ENCODE measurements around the gene COL5A2.

- TF ChIP-seq MAX (IDR thresholded peaks at IDR 0.05; ENCODE audit: insufficient read depth, insufficient read length), result no peak
- no peak for TF ChIP-seq CTCF (IDR thresholded peaks at IDR 0.05; ENCODE audit: extremely low read depth in 1 of 2, insufficient read depth in 1 of 2, low read depth in 1 of 2, low read length in 2 of 2)
- TF ChIP-seq EZH2 (IDR thresholded peaks at IDR 0.05; ENCODE audit: borderline replicate concordance, low read depth, low read length, severe bottlenecking), result no peak
- no peak for TF ChIP-seq POLR2AphosphoS5 (IDR thresholded peaks at IDR 0.05; ENCODE audit: insufficient read depth, low read depth, low read length)
Measured at GRCh38 chr2:189199797-189200196, 20.2 kb upstream of the COL5A2 start.

Measured in endothelial cell of umbilical vein (primary cell).